ENCODE measurements around the gene COLEC12. TPM values are rescaled to one million over a fixed set of nuclear protein-coding genes. Genes with fewer than 3 reads are reported as not detected.

Gene COLEC12
- total and polyA plus RNA-seq, 10 of the 15 experiments (the other 5 are each of a cell fraction or from before 2014, with no cell fraction given), result 0.04 to 0.05 TPM; not detected in 8

DNA sequence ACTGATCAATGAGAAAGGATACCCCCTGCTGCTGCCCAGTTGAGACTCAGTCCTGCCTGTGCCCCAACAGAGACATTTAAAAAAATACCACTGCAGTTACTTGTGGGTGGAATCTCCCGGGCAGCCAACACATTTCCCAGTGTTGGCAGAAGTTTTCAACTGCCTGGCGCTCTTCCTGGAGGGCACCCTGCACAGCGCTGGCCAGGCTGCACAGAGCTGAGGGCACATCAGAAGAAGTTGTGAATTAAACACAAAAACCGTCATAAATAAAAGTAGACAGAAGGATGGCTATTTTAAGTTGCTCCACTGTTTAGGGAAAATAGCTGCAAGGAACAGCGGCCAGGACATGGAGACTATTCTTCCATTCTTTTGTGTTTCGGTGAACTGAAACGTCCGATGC, 122.4 kb downstream of the COLEC12 start (continued):
- TF ChIP-seq ETV6 (conservative IDR thresholded peaks at IDR 0.05 in 1 of 2, IDR thresholded peaks at IDR 0.05 in 1 of 2; ENCODE audit: borderline replicate concordance in 1 of 2, low read depth in 1 of 2), result no peak

DNA sequence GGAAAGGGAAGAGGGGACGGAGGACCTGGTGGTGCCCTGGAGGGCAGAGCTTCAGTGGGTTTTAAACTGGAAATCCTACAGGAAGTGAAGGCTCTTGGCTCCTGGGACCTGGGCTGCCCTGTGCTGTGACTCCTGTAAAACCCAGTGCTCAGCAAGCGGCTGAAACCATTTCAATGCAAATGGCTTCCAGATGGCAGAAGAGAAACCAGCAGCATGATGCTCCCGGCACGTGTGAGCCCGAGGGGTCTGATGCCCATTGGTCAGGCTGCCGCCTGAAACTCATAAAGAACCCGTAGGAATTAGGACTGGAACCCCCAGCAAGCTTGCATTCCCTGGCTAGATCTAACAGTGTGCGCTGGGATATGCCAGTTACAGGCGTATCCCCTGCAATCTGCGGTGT, 123.4 kb downstream of the COLEC12 start:
- Histone ChIP-seq H3K4me1 (ENCODE audit: control insufficient read depth, insufficient read depth, low read length) (no peaks in the 10 kb centered on the region), H3K9me3 (replicated peaks; ENCODE audit: control insufficient read depth, insufficient read depth, low read length) (no peaks in the 10 kb centered on the region), H3K4me2 (ENCODE audit: control insufficient read depth, insufficient read depth) (no peak overlapping the region), H3K9ac (ENCODE audit: control insufficient read depth, insufficient read depth, low read length) (no peak overlapping the region), H2AFZ (ENCODE audit: control insufficient read depth, low read depth, low read length) (no peak overlapping the region), H3K79me2 (ENCODE audit: control insufficient read depth, insufficient read depth, low read length) (no peaks in the 10 kb centered on the region), H3K36me3 (ENCODE audit: control insufficient read depth in 2 of 2, insufficient read depth in 2 of 2, low read length in 1 of 2) (no peaks in the 10 kb centered on the region), H3K27ac (ENCODE audit: control insufficient read depth, insufficient read depth) (no peak overlapping the region), H4K20me1 (ENCODE audit: control insufficient read depth, insufficient read depth) (no peaks in the 10 kb centered on the region), H3K4me3 (no peak overlapping the region), H3K27me3 (replicated peaks in 1 of 2; ENCODE audit: control insufficient read depth in 2 of 2, insufficient read depth in 2 of 2, low read length in 1 of 2) (no peaks in the 10 kb centered on the region; a peak in 1 of 4 replicates)
- in situ Hi-C loops (cut with MboI), result no loop called here
- DNase-seq (ENCODE audit: low read depth, low spot score), result no peak
- POLR2A ChIA-PET, result no interaction called here
- SMC1A ChIA-PET (ENCODE audit: uncharacterized antibody, unreplicated experiment), result no interaction called here
- RAD21 ChIA-PET (ENCODE audit: unreplicated experiment), result no interaction called here
- WGBS (ENCODE audit: insufficient coverage, insufficient replicate concordance, low lambda C conversion rate, missing lambda C conversion rate), result 35% methylated on average over 10 of the region's 10 CpGs
- CTCF ChIA-PET, result no interaction called here
- no peak for FAIRE-seq
- no TSS peak for BruUV-seq (replicated peaks)
- TF ChIP-seq JUNB (IDR thresholded peaks at IDR 0.05) (no peak), NR2F1 (conservative IDR thresholded peaks at IDR 0.05) (no peak), ZNF384 (IDR thresholded peaks at IDR 0.05; ENCODE audit: borderline replicate concordance, low read depth, low read length) (no peak), STAT3 (IDR thresholded peaks at IDR 0.05; ENCODE audit: low read depth, low read length) (no peak), PAX5 (IDR thresholded peaks at IDR 0.05; ENCODE audit: borderline replicate concordance, low read depth, low read length) (no peak), POLR2A (IDR thresholded peaks at IDR 0.05; ENCODE audit: low read depth, low read length) (no peak), BRCA1 (IDR thresholded peaks at IDR 0.05; ENCODE audit: low read depth, low read length) (no peak), IKZF1 (conservative IDR thresholded peaks at IDR 0.05) (no peak), SPI1 (IDR thresholded peaks at IDR 0.05; ENCODE audit: borderline replicate concordance, insufficient read depth, low read depth, low read length) (no peak), TARDBP (IDR thresholded peaks at IDR 0.05; ENCODE audit: borderline replicate concordance) (no peak), RB1 (IDR thresholded peaks at IDR 0.05; ENCODE audit: borderline replicate concordance) (no peak), RBBP5 (conservative IDR thresholded peaks at IDR 0.05) (no peak)
- TF ChIP-seq, protein P1, sequence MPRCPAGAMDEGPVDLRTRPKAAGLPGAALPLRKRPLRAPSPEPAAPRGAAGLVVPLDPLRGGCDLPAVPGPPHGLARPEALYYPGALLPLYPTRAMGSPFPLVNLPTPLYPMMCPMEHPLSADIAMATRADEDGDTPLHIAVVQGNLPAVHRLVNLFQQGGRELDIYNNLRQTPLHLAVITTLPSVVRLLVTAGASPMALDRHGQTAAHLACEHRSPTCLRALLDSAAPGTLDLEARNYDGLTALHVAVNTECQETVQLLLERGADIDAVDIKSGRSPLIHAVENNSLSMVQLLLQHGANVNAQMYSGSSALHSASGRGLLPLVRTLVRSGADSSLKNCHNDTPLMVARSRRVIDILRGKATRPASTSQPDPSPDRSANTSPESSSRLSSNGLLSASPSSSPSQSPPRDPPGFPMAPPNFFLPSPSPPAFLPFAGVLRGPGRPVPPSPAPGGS (IDR thresholded peaks at IDR 0.05; ENCODE audit: borderline replicate concordance, insufficient read depth, low read depth, low read length, poor library complexity, severe bottlenecking), result no peak
- TF ChIP-seq, protein P2, sequence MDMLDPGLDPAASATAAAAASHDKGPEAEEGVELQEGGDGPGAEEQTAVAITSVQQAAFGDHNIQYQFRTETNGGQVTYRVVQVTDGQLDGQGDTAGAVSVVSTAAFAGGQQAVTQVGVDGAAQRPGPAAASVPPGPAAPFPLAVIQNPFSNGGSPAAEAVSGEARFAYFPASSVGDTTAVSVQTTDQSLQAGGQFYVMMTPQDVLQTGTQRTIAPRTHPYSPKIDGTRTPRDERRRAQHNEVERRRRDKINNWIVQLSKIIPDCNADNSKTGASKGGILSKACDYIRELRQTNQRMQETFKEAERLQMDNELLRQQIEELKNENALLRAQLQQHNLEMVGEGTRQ (IDR thresholded peaks at IDR 0.05; ENCODE audit: borderline replicate concordance, low read depth, low read length), result no peak
- intact Hi-C loops (cut with micrococcal nuclease; ENCODE audit: unreplicated experiment), result no loop called here
- no peak for ATAC-seq

All from GM12878 (cell line).